Aorta (tissue), 5 donors: Measurements from ENCODE around the gene INPP5B. TPM values are rescaled to one million over a fixed set of nuclear protein-coding genes. Genes with fewer than 3 reads are reported as not detected.

ENCODE experiments used
- ATAC-seq: fragments of 200-7000 bp; cut with Tn5 transposase; one replicate; pipeline ENCODE4 v1.9.1; 2022; ENCODE audit warnings: moderate library complexity; ENCODE audit not compliant: low FRiP score
- DNase-seq, 2 donors: peaks; one replicate each; pipeline ENCODE4 v3.0.0-alpha.2; 2020
- H3K27ac ChIP-seq, 2 donors: one replicate each; pipeline ENCODE4 v1.5.1; 2013; ENCODE audit warnings: low read length in 2 of 2, mild to moderate bottlenecking in 2 of 2, moderate library complexity in 2 of 2, control low read depth in 1 of 2, inconsistent platforms in 1 of 2, low read depth in 1 of 2
- H3K27me3 ChIP-seq, 2 donors: one replicate each; pipeline ENCODE4 v1.6.1; 2013; ENCODE audit warnings: control low read depth in 1 of 2, low read length in 1 of 2, mild to moderate bottlenecking in 1 of 2, moderate library complexity in 1 of 2; ENCODE audit not compliant: insufficient read depth in 2 of 2, control insufficient read depth in 1 of 2
- H3K36me3 ChIP-seq, 2 donors: one replicate each; pipeline ENCODE4 v1.6.1; 2013; ENCODE audit warnings: control low read depth in 1 of 2, low read length in 1 of 2, mild to moderate bottlenecking in 1 of 2; ENCODE audit not compliant: insufficient read depth in 2 of 2, control insufficient read depth in 1 of 2
- H3K4me1 ChIP-seq, 2 donors: one replicate each; pipeline ENCODE4 v1.6.1; 2013; ENCODE audit warnings: low read length in 2 of 2, control low read depth in 1 of 2, mild to moderate bottlenecking in 1 of 2, moderate library complexity in 1 of 2; ENCODE audit not compliant: insufficient read depth in 2 of 2, control insufficient read depth in 1 of 2
- H3K4me3 ChIP-seq, 2 donors: one replicate each; pipeline ENCODE4 v1.5.1; 2013; ENCODE audit warnings: low read length in 2 of 2, control low read depth in 1 of 2, mild to moderate bottlenecking in 1 of 2
- H3K9me3 ChIP-seq: one replicate; pipeline ENCODE4 v1.6.1; 2013; ENCODE audit warnings: mild to moderate bottlenecking, low read length; ENCODE audit not compliant: control insufficient read depth
- WGBS, 2 donors: extraction: QIAGEN DNeasy Blood & Tissue Kit; methylation state at CpG; one replicate each; pipeline ENCODE4 v1.1.7; 2013; 5-methylcytosine and 5-hydroxymethylcytosine counted together
- intact Hi-C, 2 donors: fragments of 100-400 bp; cut with DNase I; formaldehyde crosslinking; loops; one replicate each; pipeline versions ENCODE4 v1.14.2 to v1.15.0; 2022
- polyA plus RNA-seq, 2 donors: library from polyadenylated mRNA; stranded (reverse); fragments of 200-250 nt; gene quantifications; one replicate each; pipeline ENCODE4 v1.2.3, GENCODE V29; 2013
- total RNA-seq, 2 donors: library from RNA; stranded (reverse); fragmentation: NEBNext Ultra II Directional; extraction: Animal tissue kit (Norgen Biotek cat#: 25700); gene quantifications; one replicate each; pipeline ENCODE4 v1.2.1, GENCODE V29; 2021
- donor health status: healthy with polysubstance abuse.
- donor health status: Bipolar disorder and iron deficiency.
- donor health status: DM: no; HTN: no; CAD: no.
- donor health status: DM: no; HTN: no; CAD: no.
- donor health status: DM: yes; HTN: yes; CAD: no.

INPP5B gene
- total and polyA plus RNA-seq, 4 donors, result 6.4 to 52.2 (median 33.3) TPM

DNA sequence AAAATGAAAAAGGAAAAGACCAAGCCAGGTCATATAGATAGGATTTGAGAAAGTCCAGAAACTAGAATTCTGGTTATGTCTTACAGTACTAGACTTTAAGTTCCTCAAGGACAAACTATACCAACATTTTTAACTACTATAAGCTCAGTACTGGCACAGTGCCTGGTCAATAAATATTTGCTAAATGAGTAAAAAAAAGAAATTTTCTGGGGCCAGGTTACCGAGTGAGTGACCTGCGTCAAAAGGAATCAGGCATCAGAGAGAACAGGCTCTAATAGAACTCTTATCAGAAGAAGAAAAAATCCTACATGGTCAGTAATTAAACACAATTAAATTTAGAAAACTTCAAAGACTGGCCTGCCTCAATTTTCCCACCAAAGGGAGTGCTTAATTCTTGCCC, 115.0 kb downstream of the INPP5B start:
- intact Hi-C loops, result no loop called here
- peaks cover 8 to 13% of the 10 kb centered on the region in 2 donors for H3K36me3 ChIP-seq

GRCh38 chr1:37831109-37831508, 115.7 kb downstream of the INPP5B start:
- peaks cover 8 to 13% of the 10 kb centered on the region in 2 donors for H3K36me3 ChIP-seq
- 85 to 93% methylated on average over 4 of the region's 4 CpGs for WGBS, 2 donors
- H3K27me3 ChIP-seq, result no peaks in the 10 kb centered on the region
- no peak for DNase-seq
- no peaks in the 10 kb centered on the region for H3K9me3 ChIP-seq
- no peak overlapping the region for H3K4me3 ChIP-seq
- no peak for ATAC-seq
- H3K4me1 ChIP-seq, result no peaks in the 10 kb centered on the region
- H3K27ac ChIP-seq, result no peak overlapping the region
- intact Hi-C loops, result no loop called here

More for the DNA sequence above, 115.0 kb downstream of the INPP5B start:
- H3K9me3 ChIP-seq, result no peaks in the 10 kb centered on the region
- ATAC-seq, result no peak
- DNase-seq, result no peak
- no peak overlapping the region for H3K4me3 ChIP-seq
- H3K27ac ChIP-seq, result no peak overlapping the region
- H3K4me1 ChIP-seq, result no peaks in the 10 kb centered on the region
- no peaks in the 10 kb centered on the region for H3K27me3 ChIP-seq
- 74 to 80% methylated on average over 2 of the region's 2 CpGs for WGBS, 2 donors

DNA sequence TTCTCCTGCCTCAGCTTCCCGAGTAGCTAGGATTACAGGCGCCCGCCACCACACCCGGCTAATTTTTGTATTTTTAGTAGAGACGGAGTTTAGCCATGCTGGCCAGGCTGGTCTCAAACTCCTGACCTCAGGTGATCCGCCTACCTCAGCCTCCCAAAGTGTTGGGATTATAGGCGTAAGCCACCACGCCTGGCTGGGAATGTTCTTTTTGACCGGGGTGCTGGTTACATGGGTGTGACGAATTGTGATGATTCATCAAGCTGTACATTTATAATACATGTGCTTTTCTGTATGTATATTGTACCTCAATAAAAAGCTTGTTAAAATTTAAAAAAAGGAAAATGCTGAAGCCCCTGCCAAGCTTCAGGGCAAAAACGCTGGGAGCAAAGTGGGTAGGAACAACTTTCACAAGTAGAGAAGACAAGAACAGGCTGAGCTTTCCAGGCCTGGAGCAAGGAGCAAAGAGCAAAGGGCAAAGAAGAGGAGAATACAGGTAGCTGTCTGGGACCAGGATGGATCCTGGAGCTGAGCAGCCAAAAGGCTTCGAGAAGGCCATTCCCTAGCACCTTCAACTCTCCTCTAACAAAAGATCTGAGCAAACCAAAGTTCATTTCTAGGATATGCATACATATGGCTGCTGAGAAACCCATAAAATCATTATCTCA, 118.3 kb downstream of the INPP5B start:
- Histone ChIP-seq H3K36me3 (peaks cover 6 to 8% of the 10 kb centered on the region in 2 donors), H3K4me1 (no peaks in the 10 kb centered on the region), H3K27me3 (no peaks in the 10 kb centered on the region), H3K9me3 (no peaks in the 10 kb centered on the region), H3K27ac (no peak overlapping the region), H3K4me3 (no peak overlapping the region)
- intact Hi-C loops, result no loop called here
- ATAC-seq (no peak), DNase-seq (no peak)
- WGBS, 2 donors, result 88 to 95% methylated on average over 12 of the region's 12 CpGs

DNA sequence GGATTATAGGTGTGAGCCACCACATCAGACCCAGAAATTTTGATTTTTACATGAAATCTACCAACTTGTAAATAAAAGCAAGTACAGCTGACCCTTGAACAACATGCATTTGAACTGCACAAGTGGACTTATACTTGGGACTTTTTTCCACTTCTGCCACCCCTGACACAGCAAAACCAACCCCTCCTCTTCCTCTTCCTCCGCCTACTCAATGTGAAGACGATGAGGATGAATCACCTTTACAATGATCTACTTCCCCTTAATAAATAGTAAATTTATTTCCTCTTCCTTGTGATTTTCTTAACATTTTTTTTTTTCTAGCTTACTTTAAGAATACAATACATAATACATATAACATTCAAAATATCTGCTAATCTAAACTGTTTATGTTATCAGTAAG, 121.3 kb downstream of the INPP5B start:
- H3K27me3 ChIP-seq, result no peaks in the 10 kb centered on the region
- 93 to 98% methylated on average over 2 of the region's 2 CpGs for WGBS, 2 donors
- H3K36me3 ChIP-seq, result peaks cover 3 to 5% of the 10 kb centered on the region in 2 donors
- intact Hi-C loops, result no loop called here
- H3K4me3 ChIP-seq, result no peak overlapping the region
- H3K9me3 ChIP-seq, result no peaks in the 10 kb centered on the region
- H3K4me1 ChIP-seq, result no peaks in the 10 kb centered on the region
- DNase-seq (no peak), ATAC-seq (no peak)
- H3K27ac ChIP-seq, result no peak overlapping the region

DNA sequence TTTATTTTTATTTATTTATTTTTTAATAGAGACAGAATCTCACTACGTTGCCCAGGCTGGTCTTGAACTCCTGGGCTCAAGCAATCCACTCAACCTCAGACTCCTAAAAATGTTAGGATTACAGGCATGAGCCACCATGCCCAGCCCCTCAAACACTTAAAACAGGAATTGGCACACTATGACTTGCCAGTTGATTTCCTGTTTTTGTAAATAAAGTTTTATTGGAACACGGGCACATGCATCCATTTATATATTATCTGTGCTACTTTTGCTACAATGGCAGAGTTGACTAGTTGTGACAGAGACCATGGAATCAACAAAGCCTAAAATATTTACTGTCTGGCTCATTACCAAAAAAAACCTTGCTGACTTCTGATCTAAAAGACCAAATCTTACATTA, 122.9 kb downstream of the INPP5B start:
- no peak for DNase-seq
- peaks cover 3 to 5% of the 10 kb centered on the region in 2 donors for H3K36me3 ChIP-seq
- intact Hi-C loops, result no loop called here

DNA sequence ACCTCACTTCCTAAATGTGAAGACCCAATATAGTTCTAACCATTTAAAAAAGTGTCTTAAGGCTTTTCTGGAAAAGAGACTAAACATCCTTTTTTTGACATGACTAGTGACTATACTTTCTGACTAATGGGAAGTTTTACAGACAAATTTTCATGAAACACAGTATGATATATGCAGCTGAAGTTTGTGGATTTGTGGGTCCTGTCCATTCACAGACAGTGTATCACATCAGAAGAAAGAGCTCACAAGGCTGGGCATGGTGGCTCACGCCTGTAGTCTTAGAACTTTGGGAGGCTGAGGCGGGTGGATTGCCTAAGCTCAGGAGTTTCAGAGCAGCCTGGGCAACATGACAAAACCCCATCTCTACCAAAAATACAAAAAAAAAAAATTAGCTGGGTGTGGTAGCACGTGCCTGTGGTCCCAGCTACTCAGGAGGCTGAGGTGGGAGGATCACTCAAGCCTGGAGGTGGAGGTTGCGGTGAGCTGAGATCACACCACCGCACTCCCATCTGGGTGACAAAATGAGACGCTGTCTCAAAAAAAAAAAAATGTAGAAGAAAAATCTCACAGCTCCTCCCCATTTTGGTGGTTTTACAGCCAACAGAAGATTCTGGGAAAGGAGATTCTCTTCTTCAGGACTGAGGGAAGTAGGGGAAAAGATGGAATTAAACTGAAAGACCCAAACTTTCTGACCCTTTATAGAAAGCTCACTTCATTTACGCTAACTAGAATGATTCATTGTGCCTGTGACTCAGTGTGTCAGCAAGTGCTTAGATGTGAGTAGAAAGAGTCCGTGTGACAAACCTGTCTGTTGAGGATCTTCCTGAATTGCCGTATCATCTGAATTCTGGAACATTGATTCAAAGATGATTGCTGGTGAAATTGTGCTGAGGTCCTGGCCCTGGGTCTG, 123.7 kb downstream of the INPP5B start:
- Histone ChIP-seq H3K4me1 (no peaks in the 10 kb centered on the region), H3K36me3 (peaks cover 3 to 5% of the 10 kb centered on the region in 2 donors), H3K9me3 (no peaks in the 10 kb centered on the region), H3K4me3 (no peak overlapping the region), H3K27ac (no peak overlapping the region), H3K27me3 (no peaks in the 10 kb centered on the region)
- intact Hi-C loops, result no loop called here
- WGBS, 2 donors, result 91 to 93% methylated on average over 9 of the region's 9 CpGs
- no peak for ATAC-seq
- DNase-seq, result no peak

More for the DNA sequence above, 122.9 kb downstream of the INPP5B start:
- no peak for ATAC-seq
- Histone ChIP-seq H3K4me1 (no peaks in the 10 kb centered on the region), H3K27ac (no peak overlapping the region), H3K9me3 (no peaks in the 10 kb centered on the region), H3K27me3 (no peaks in the 10 kb centered on the region), H3K4me3 (no peak overlapping the region)
- 90 to 91% methylated on average over 2 of the region's 2 CpGs for WGBS, 2 donors

- DNase-seq (no peak), ATAC-seq (no peak)
- no peak overlapping the region for H3K4me3 ChIP-seq
- H3K27me3 ChIP-seq, result no peaks in the 10 kb centered on the region
- peaks cover 3 to 6% of the 10 kb centered on the region in 2 donors for H3K36me3 ChIP-seq
- 89 to 93% methylated on average over 2 of the region's 2 CpGs for WGBS, 2 donors
- no peaks in the 10 kb centered on the region for H3K9me3 ChIP-seq
- H3K4me1 ChIP-seq, result no peaks in the 10 kb centered on the region
- no peak overlapping the region for H3K27ac ChIP-seq
- intact Hi-C loops, result no loop called here
Observed at GRCh38 chr1:37821481-37821880, 125.4 kb downstream of the INPP5B start.

- Histone ChIP-seq H3K9me3 (no peaks in the 10 kb centered on the region), H3K27me3 (no peaks in the 10 kb centered on the region), H3K36me3 (peaks cover 0 to 9% of the 10 kb centered on the region in 2 donors), H3K4me1 (no peaks in the 10 kb centered on the region), H3K4me3 (no peak overlapping the region), H3K27ac (no peak overlapping the region)
- intact Hi-C loops, result no loop called here
- DNase-seq, result no peak
- 10 to 23% methylated on average over 2 of the region's 2 CpGs for WGBS, 2 donors
- no peak for ATAC-seq
Observed at GRCh38 chr1:37817481-37817880, 129.4 kb downstream of the INPP5B start.
